NCI-H1048 (cell line): ENCODE data around the gene KLK11.

Experiments used
- DNase-seq: peaks from one replicate; lab custom pipeline; 2025; lab: John Stamatoyannopoulos, UW

KLK11 gene

DNA sequence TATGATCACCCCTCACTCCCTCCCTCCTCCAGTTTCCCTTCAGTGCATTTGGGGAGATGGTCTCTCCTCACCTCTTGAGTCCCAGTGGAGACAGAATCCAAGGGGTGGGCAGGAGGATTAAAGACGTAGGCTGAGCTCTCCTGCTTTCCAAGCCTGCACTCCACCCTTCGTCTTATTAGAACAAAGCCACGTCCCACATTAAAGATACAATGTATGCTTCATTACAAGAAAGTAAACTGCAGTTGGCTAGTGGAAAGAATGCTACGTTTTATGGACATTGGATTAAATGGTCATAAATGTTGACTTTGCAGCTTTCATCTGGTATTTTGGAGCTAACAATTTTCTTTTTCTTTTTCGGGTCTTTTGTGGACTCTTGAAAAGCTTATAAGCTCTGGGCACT, 1.5 kb upstream of the KLK11 start:
- DNase-seq = no peak

- no peak for DNase-seq
Measured at GRCh38 chr19:51027126-51027806, 850 bp upstream of the KLK11 start.

DNA sequence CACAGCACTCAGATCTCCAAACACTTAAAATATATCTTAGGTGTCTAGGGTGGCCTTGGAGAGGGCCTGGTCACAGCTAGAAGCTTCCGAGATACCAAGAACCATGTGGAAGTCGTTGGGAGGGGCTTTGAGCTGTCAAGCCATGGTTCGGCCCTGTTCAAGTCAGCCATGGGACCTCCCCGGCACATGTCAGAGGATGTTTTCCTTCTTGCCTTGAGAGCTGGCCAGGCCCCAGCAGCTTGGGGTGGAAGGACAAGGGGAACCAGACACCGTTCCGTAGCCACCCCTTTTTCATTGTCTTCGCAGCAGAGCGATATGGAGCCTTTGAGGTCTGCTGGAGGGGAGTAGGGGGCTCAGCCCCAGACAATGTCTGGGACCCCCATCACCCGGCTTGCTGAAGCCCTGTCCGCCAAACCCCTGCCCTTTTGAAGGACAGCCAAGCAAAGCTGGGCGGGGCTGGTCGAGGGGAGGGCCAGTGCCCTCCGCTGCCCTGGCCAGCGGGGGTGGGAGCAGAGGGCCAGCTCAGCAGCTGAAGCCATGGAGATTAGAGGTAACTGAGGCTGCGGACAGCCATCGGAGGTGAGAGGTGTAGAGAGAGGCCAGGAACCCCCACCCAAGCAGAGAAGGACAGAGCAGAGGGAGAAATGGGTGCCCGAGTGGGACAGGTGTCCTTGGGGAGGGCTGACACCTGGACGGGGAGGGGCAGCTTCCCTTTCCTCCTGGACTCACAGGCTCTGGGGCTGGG, 435 bp downstream of the KLK11 start:
- no peak for DNase-seq

GRCh38 chr19:51025401-51025800, 1.0 kb downstream of the KLK11 start:
- DNase-seq = no peak

DNA sequence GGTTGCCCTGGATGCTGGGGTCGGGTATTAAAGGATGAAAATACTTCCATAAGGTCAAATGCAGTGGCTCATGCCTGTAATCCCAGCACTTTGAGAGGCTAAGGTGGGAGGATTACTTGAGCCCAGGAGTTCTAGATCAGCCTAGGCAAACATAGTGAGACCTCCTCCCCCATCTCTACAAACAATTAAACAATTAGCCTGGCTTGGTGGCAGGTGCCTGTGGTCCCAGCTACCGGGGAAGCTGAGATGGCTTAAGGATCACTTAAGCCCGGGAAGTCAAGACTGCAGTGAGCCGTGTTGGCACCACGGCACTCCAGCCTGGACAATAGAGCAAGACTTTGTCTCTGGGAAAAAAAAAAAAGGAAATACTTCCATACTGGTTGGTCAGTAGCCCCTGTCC, 1.5 kb downstream of the KLK11 start:
- DNase-seq = no peak

DNA sequence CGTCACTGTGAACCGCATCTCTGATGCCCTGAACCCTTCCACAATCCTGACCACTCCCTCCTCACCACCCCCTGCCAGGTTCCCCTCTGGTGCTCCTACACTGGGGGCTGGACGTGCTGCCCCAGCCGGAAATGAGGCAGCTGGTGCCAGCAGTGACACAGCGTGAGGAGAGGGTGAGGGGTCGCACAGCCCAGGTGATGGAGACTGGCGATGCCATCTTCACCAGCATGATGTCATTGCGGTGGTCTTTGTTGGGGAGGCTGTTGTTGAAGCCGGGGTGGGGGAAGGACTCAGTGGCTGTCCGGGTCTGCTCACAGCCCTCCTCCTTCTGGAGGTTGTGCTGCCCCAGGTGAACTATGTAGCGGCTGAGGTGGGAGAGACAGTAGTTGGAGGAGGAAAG, 2.5 kb downstream of the KLK11 start:
- DNase-seq = no peak

DNA sequence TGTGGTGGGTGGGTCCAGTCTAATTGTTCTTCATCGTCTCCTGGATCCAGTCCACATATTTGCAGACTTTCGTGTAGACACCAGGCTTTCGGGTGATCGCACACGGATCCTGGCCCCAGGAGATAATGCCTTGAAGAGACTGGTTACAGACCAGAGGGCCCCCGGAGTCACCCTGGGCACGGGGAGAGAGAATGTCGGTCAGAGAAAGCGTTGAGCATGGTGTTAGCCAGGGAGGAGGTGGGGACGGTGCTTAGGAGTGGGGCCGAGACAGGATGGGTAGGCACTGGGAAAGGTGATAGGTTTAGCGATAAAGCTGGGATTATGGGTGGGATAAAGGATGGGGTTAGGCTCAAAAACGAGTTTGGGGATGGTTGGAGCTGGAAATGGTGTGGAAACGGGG, 3.9 kb downstream of the KLK11 start:
- DNase-seq = no peak

DNA sequence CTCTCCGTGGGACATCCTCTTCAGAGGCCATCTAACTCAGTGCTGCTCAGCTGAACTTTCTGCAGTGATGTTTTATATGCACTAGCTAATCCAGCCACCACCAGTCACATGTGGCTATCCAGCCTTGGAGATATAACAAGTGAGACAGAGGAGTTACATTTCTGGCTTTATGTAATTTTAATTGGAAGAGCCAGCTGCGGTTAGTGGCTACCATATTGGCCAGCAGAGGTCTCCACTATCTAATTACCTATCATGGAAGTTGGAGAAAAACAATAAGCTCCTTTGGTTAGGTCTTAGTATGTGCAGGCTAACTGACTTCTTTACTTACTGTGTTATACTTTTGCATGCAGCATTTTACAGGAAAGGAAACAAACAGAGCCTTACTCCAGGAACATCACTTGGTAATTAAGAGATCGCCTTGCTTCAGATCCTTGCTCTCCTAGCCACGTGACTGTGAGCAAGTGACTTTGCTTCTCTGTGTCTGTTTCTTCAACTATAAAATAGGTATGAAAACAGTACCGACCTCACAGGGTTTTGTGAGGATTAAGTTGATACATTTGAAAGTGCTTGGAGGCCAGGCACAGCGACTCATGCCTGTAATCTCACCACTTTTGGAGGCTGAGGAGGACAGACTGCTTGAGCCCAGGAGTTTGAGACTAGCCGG, 5.3 kb downstream of the KLK11 start:
- no peak for DNase-seq

GRCh38 chr19:51019544-51019925, 6.9 kb downstream of the KLK11 start, which contains the start of gene KLK10:
Gene KLK10, minus strand, starts transcription at chr19:51019709. Its CDS starts 579 bp downstream, at chr19:51019130.
- no peak for DNase-seq

- no peak for DNase-seq
Measured at GRCh38 chr19:51018745-51019543, 7.5 kb downstream of the KLK11 start.

DNA sequence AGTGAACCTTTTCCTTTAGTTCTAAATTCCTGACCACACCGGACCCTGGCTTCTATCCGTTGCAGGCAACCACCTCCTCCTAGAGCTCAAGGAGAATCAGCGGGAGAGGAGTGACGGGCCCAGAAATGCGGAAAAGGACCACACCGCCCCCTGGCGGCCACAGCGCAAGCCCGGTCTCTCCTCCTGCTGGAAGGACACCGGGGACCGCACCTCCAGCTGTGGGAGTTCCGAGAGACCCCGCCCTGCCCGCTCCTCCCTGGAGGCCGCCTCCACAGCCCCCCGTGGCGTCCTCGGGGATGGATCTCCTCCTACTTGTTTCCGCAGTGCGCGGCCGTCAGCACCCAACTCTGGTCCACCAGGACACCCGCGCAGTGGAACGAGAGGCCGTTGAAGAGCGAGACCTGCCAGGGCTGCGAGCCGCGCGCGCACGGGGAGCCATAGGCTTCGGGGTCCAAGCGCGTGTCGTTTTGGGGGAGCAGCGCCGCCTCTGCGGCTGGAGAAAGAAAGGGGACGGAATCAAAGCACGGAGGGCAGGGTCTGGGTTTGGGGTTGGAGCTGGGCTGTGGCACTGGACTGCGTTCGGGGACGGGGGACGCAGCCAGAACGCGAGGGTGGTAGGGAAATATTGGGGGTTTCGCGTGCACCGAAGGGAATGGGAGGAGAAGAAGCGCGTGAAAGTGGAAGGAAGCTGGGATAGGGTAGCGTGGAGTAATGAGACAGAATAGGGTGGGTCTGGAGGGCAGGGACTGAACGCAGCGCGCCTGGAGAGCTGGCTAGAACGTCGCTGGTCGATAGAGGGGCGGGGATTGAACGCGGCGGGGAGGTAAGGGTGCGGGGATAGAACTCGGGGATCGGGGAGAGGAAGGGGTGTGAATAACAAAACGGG, 9.4 kb downstream of the KLK11 start:
- DNase-seq = no peak

GRCh38 chr19:51015691-51016267, 10.6 kb downstream of the KLK11 start:
- DNase-seq = no peak

DNA sequence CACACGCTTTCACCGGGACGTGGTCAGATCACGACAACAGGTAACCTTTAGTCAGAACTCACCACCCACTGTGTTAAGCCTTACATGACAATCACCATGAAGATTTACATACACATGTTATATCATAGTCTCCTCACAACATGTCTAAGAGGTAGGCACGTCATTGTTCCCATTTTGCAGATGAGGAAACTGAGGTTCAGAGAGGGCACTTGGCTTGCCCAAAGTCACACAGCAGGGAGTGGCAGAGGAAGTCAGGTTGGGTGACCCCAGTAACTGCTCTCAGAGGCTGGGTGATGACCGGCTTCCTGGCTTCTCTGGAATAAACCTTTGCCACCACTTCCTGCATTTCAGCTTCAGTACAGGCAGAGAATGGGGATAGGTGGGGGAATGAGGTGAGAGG, 12.2 kb downstream of the KLK11 start:
- DNase-seq = no peak

DNA sequence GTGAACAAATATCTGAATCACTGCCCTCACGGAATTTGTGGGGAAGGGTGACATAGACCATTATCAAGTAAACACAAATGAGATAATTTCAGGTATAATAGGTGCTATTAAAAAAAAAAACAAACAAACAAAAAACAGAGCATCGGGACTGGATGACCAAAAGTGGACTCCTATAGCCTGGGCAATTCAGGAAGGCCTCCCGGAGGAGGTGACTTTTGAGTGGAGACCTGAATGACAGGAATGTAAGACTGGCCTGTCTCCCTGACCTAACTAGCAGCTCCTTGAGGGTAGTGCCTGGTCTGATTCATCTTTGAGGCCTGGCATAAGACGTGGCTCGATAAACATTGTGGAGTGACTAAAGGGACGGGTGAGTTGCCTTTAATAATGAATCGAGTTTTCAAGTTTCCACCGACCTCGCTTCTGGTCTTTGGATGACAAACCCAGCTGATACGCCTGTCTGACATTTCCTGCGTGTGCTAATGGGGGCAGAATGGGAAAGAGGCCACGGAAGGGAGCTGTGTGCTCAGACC, 13.7 kb downstream of the KLK11 start:
- DNase-seq = no peak

DNA sequence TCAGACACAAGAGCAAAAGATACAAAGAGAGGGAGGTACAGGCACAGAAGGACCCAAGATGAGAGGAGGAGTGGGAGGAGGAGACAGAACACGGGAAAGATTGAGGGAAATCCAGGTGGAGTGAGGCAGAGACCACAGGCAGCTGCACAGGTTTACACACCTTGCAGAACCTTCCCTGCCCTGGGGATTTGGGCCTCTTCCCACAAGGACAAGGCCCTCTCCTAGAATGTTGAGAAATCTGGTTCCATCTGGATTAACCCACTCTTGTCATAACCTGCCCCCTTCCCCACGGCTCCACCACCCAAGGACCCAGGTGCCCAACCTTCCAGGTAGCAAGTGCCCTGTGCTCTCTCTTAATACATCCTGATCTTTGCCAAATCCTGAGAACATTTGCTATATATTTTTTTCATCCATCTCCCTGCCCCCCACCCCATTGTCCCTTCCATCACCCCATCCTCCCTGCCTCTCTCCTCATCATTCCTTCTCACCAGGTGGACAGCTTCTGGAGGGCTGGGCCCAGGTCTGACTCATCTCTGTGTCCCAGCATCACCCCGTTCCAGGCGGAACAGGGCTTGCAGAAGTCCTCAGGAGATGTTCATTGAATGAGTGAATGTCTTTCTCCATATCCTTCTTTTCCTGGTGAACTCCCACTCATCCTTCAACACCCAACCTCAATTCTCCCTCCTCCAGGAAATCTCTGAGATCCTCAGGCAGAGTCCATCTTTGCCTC, 16.2 kb downstream of the KLK11 start:
- DNase-seq = no peak

DNA sequence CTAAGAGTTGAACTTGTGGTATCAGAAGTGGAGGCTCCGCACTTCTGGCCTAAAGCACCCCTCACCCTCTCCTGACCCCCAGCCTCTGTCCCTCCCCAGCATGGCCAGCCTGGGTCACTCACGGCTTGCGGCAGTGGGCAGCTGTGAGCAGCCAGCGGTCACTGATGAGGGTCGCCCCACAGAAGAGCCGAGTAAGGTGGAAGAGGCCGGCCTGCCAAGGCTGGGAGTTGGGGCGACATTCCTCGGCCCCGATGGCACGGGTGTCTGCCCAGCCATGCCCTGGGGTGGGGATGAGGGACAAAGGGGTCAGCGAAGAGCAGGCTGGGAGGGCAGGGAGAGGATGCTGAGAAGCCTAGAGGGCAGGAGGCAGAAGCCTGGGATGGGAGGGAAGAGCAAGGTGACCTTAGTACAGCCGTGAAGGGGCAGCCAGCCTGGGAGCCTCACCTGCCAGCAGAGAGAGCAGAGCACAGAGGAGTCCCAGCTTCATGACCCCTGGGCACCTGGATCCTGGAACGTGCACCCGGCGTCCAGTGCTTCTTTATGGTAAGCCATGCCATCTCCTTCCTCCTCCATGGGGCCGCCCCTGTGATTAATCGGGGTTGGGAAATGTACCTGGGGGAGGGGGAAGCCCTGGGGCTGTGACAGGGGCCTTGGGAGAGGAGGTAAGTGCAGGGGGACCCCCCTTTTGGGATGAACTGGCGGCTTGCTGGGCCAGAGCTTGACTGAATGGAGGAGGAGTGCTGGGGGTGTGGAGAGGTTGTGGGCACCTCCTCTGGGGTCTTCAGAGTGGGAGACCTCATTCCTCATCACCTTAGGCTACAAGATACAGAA, 17.1 kb downstream of the KLK11 start:
- DNase-seq = no peak

DNA sequence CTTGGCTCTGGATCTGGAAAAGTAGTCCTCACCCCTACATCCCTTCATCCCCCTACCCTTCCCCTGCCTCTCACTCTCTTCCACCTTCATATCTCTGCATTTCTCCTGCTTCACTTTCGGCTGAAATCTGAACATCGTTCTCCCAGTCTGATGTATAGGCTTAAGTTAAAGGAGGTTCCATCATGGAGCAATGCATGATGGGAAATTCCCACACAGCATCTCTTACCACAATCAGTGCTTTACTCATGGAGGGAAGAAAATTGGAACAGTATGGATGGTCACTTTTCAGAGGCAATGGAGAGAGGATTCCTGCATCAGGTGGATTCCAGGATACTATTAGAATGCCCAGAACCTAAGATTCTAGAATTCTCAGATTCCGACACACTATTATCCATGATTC, 18.9 kb downstream of the KLK11 start:
- no peak for DNase-seq

- DNase-seq = no peak
Measured at GRCh38 chr19:51006406-51006805, 20.0 kb downstream of the KLK11 start.

GRCh38 chr19:51005248-51005647, 21.2 kb downstream of the KLK11 start:
- no peak for DNase-seq
